H9 (cell line): ENCODE data around the gene DCUN1D2. TPM values are rescaled to one million over a fixed set of nuclear protein-coding genes. Genes with fewer than 3 reads are reported as not detected.

ENCODE experiments used
- DNase-seq: peaks from one replicate; pipeline ENCODE4 v3.0.0-alpha.2; 2017
- H2AFZ ChIP-seq: one replicate; pipeline ENCODE4 v1.6.1; 2013; ENCODE audit warnings: mild to moderate bottlenecking, low read length, control low read depth, moderate library complexity
- H2AK5ac ChIP-seq: 2 replicates; pipeline ENCODE4 v1.6.1; 2013; ENCODE audit warnings: low read length, control low read depth, mixed read lengths; ENCODE audit not compliant: insufficient read length
- H2BK120ac ChIP-seq: one replicate; pipeline ENCODE4 v1.6.1; 2013; ENCODE audit warnings: low read depth, mild to moderate bottlenecking, low read length, control low read depth, inconsistent platforms; ENCODE audit not compliant: poor library complexity, severe bottlenecking
- H2BK12ac ChIP-seq: 2 replicates; pipeline ENCODE4 v1.6.1; 2013; ENCODE audit warnings: low read length, control low read depth, mixed read lengths, low read depth; ENCODE audit not compliant: insufficient read length
- H2BK15ac ChIP-seq: 2 replicates; pipeline ENCODE4 v1.6.1; 2013; ENCODE audit warnings: low read depth, low read length, control low read depth
- H2BK20ac ChIP-seq: one replicate; pipeline ENCODE4 v1.6.1; 2013; ENCODE audit warnings: low read depth, mild to moderate bottlenecking, low read length, control low read depth, inconsistent platforms; ENCODE audit not compliant: poor library complexity, severe bottlenecking
- H2BK5ac ChIP-seq: 2 replicates; pipeline ENCODE4 v1.6.1; 2013; ENCODE audit warnings: low read length, control low read depth, mixed read lengths; ENCODE audit not compliant: insufficient read length
- H3K14ac ChIP-seq: 2 replicates; pipeline ENCODE4 v1.6.1; 2013; ENCODE audit warnings: low read length, control low read depth; ENCODE audit not compliant: insufficient read depth
- H3K18ac ChIP-seq: 2 replicates; pipeline ENCODE4 v1.6.1; 2013; ENCODE audit warnings: low read depth, mild to moderate bottlenecking, mixed read lengths, low read length, control low read depth; ENCODE audit not compliant: insufficient read length
- H3K23ac ChIP-seq: 2 replicates; pipeline ENCODE4 v1.6.1; 2013; ENCODE audit warnings: low read length, control low read depth, mixed read lengths, low read depth; ENCODE audit not compliant: insufficient read length
- H3K23me2 ChIP-seq: 2 replicates; pipeline ENCODE4 v1.6.1; 2013; ENCODE audit warnings: low read depth, mild to moderate bottlenecking, mixed read lengths, low read length, control low read depth; ENCODE audit not compliant: insufficient read length, poor library complexity, severe bottlenecking
- H3K27ac ChIP-seq: 2 replicates; pipeline ENCODE4 v1.5.1; 2013; ENCODE audit warnings: low read length, control low read depth, mixed read lengths, low read depth; ENCODE audit not compliant: insufficient read length
- H3K27me3 ChIP-seq: 2 replicates; pipeline ENCODE4 v1.6.1; 2013; ENCODE audit warnings: low read length, control low read depth, inconsistent platforms; ENCODE audit not compliant: insufficient read depth
- H3K4ac ChIP-seq: 2 replicates; pipeline ENCODE4 v1.6.1; 2013; ENCODE audit warnings: low read depth, mild to moderate bottlenecking, control low read depth, inconsistent platforms, low read length, moderate library complexity
- H3K4me1 ChIP-seq: 2 replicates; pipeline ENCODE4 v1.6.1; 2013; ENCODE audit warnings: low read length, control low read depth, inconsistent platforms; ENCODE audit not compliant: insufficient read depth
- H3K4me2 ChIP-seq: 2 replicates; pipeline ENCODE4 v1.6.1; 2013; ENCODE audit warnings: low read length, control low read depth, mixed read lengths; ENCODE audit not compliant: insufficient read length, insufficient read depth
- H3K56ac ChIP-seq: 2 replicates; pipeline ENCODE4 v1.6.1; 2013; ENCODE audit warnings: low read depth, mild to moderate bottlenecking, mixed read lengths, low read length, control low read depth; ENCODE audit not compliant: insufficient read length
- H3K79me1 ChIP-seq: 2 replicates; pipeline ENCODE4 v1.6.1; 2013; ENCODE audit warnings: low read depth, mild to moderate bottlenecking, moderate library complexity, low read length, control low read depth, inconsistent platforms; ENCODE audit not compliant: insufficient read depth, poor library complexity, severe bottlenecking
- H3K79me2 ChIP-seq: 2 replicates; pipeline ENCODE4 v1.6.1; 2013; ENCODE audit warnings: low read length, control low read depth, inconsistent platforms; ENCODE audit not compliant: insufficient read depth
- H3K9ac ChIP-seq: 2 replicates; pipeline ENCODE4 v1.6.1; 2013; ENCODE audit warnings: low read length, control low read depth, mixed read lengths; ENCODE audit not compliant: insufficient read length; ENCODE audit errors: extremely low read depth
- H3K9me3 ChIP-seq: one replicate; pipeline ENCODE4 v1.6.1; 2013; ENCODE audit warnings: low read depth, low read length, inconsistent platforms; ENCODE audit not compliant: control insufficient read depth
- H3T11ph ChIP-seq: one replicate; pipeline ENCODE4 v1.6.1; 2013; ENCODE audit warnings: mild to moderate bottlenecking, low read length, control low read depth, inconsistent platforms
- H4K20me1 ChIP-seq: one replicate; pipeline ENCODE4 v1.6.1; 2013; ENCODE audit not compliant: control insufficient read depth, insufficient read length, insufficient read depth
- H4K5ac ChIP-seq: 2 replicates; pipeline ENCODE4 v1.6.1; 2013; ENCODE audit warnings: low read depth, mild to moderate bottlenecking, mixed read lengths, low read length, control low read depth; ENCODE audit not compliant: insufficient read length
- H4K8ac ChIP-seq: replicated peaks from 2 replicates; pipeline ENCODE4 v1.6.1; 2013; ENCODE audit warnings: low read length, control low read depth, mixed read lengths, low read depth; ENCODE audit not compliant: insufficient read length
- H4K91ac ChIP-seq: 2 replicates; pipeline ENCODE4 v1.6.1; 2013; ENCODE audit warnings: low read depth, mild to moderate bottlenecking, moderate library complexity, mixed read lengths, low read length, control low read depth; ENCODE audit not compliant: insufficient read length
- H3K27ac Mint-ChIP-seq, 3 experiments: 2 replicates in 2 of 3; 3 replicates in 1 of 3; pipeline ENCODE4 v1.8.0; 2020 to 2021; ENCODE audit warnings: mixed read lengths in 3 of 3, mild to moderate bottlenecking in 1 of 3, moderate library complexity in 1 of 3
- H3K27me3 Mint-ChIP-seq: 2 replicates; pipeline ENCODE4 v1.8.0; 2021; ENCODE audit warnings: low read depth, mild to moderate bottlenecking, moderate library complexity, mixed read lengths
- H3K36me3 Mint-ChIP-seq, 3 experiments: 2 replicates in 2 of 3; 3 replicates in 1 of 3; pipeline ENCODE4 v1.8.0; 2020 to 2021; ENCODE audit warnings: low read depth in 3 of 3, mixed read lengths in 3 of 3; ENCODE audit not compliant: insufficient read depth in 1 of 3
- H3K4me1 Mint-ChIP-seq, 2 experiments: 2 replicates each; pipeline ENCODE4 v1.8.0; 2020; ENCODE audit warnings: mixed read lengths in 2 of 2
- H3K4me3 Mint-ChIP-seq, 2 experiments: 2 replicates in 1 of 2; 3 replicates in 1 of 2; pipeline ENCODE4 v1.8.0; 2020 to 2021; ENCODE audit warnings: mild to moderate bottlenecking in 2 of 2, mixed read lengths in 2 of 2, moderate library complexity in 1 of 2
- H3K9me3 Mint-ChIP-seq, 2 experiments: 2 replicates in 1 of 2; 3 replicates in 1 of 2; pipeline ENCODE4 v1.8.0; 2020; ENCODE audit warnings: mild to moderate bottlenecking in 2 of 2, mixed read lengths in 2 of 2, moderate library complexity in 1 of 2
- WGBS: extraction: QIAGEN DNeasy Blood & Tissue Kit; methylation state at CpG from one replicate; pipeline ENCODE4 v1.1.7; 2013; ENCODE audit warnings: missing lambda C conversion rate, low lambda C conversion rate, mixed read lengths; ENCODE audit not compliant: insufficient read length; ENCODE audit errors: extremely low coverage; 5-methylcytosine and 5-hydroxymethylcytosine counted together
- total RNA-seq: library from RNA; stranded (reverse); gene quantifications from 2 replicates; pipeline ENCODE4 v1.2.1, GENCODE V29; 2021
- TF ChIP-seq, protein P1 (sequence below): fragments of 200-600 bp; sonication (generic); conservative IDR thresholded peaks from 3 replicates; pipeline ENCODE4 v1.8.0; 2021; ENCODE audit warnings: antibody characterized with exemption, mild to moderate bottlenecking

DCUN1D2 gene
- total RNA-seq, 1 experiment from 2014 or later = 36.8 TPM

DNA sequence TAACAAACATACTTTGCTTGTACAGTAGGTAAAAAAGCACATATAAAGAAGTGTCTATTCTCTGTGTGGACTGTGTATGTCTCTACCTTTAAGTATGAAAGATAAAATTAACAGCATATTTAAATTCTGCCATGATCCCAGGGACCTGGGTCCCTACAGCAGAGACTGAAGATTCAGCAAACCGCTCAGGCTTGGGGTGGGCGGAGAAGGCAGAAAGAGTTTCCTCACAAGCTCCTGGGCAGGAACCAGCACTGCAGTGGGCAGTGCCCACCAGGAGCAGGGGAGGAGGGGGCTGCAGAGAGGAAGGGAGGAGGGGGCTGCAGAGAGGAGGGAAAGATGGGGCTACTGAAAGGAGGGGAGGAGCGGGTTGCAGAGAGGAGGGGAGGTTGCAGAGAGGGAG lies 81.9 kb downstream of the DCUN1D2 start:
- H3K56ac ChIP-seq = no peak overlapping the region
- no peak overlapping the region for H4K8ac ChIP-seq
- H3K23me2 ChIP-seq = no peaks in the 10 kb centered on the region
- H3K4me1 ChIP-seq = no peaks in the 10 kb centered on the region
- DNase-seq = no peak
- H3K9me3 ChIP-seq = no peaks in the 10 kb centered on the region
- no peak overlapping the region for H2AFZ ChIP-seq
- no peak overlapping the region for H2BK12ac ChIP-seq
- Mint-ChIP-seq H3K27me3 (peaks cover 6% of the 10 kb centered on the region), H3K4me3 (no peak overlapping the region), H3K36me3 (peaks cover 2 to 5% (median 2%) of the 10 kb centered on the region in 3 experiments; a peak in 4 of 7 replicates), H3K4me1 (0 out of 4 replicates have a peak, but pooled peaks cover 0 to under 1% of the 10 kb centered on the region in 2 experiments), H3K9me3 (peaks cover 2 to 4% of the 10 kb centered on the region in 2 experiments; a peak in 4 of 5 replicates), H3K27ac (no peak overlapping the region; a peak in 1 of 7 replicates)
- no peak overlapping the region for H3T11ph ChIP-seq
- H3K4me2 ChIP-seq = no peak overlapping the region
- H3K18ac ChIP-seq = no peak overlapping the region
- no peaks in the 10 kb centered on the region for H4K20me1 ChIP-seq
- no peak overlapping the region for H2BK20ac ChIP-seq
- no peak overlapping the region for H2BK15ac ChIP-seq
- no peak overlapping the region for H3K27ac ChIP-seq
- H4K91ac ChIP-seq = no peak overlapping the region
- no peak overlapping the region for H3K23ac ChIP-seq
- H4K5ac ChIP-seq = no peak overlapping the region
- H3K27me3 ChIP-seq = no peaks in the 10 kb centered on the region
- no peak overlapping the region for H3K14ac ChIP-seq
- no peak overlapping the region for H2AK5ac ChIP-seq
- WGBS = no CpG with 5 or more reads among the region's 3 CpGs
- no peaks in the 10 kb centered on the region for H3K79me2 ChIP-seq
- no peak overlapping the region for H3K9ac ChIP-seq
- H2BK120ac ChIP-seq = no peak overlapping the region
- H2BK5ac ChIP-seq = no peak overlapping the region
- TF ChIP-seq, protein P1, sequence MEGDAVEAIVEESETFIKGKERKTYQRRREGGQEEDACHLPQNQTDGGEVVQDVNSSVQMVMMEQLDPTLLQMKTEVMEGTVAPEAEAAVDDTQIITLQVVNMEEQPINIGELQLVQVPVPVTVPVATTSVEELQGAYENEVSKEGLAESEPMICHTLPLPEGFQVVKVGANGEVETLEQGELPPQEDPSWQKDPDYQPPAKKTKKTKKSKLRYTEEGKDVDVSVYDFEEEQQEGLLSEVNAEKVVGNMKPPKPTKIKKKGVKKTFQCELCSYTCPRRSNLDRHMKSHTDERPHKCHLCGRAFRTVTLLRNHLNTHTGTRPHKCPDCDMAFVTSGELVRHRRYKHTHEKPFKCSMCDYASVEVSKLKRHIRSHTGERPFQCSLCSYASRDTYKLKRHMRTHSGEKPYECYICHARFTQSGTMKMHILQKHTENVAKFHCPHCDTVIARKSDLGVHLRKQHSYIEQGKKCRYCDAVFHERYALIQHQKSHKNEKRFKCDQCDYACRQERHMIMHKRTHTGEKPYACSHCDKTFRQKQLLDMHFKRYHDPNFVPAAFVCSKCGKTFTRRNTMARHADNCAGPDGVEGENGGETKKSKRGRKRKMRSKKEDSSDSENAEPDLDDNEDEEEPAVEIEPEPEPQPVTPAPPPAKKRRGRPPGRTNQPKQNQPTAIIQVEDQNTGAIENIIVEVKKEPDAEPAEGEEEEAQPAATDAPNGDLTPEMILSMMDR = no peak
- no peaks in the 10 kb centered on the region for H3K79me1 ChIP-seq
- no peak overlapping the region for H3K4ac ChIP-seq
